ENCODE measurements around the gene LENG9.
"Not testable (repeated sequence)": the region's sequence is repeated elsewhere in the genome, so short reads cannot be mapped to it uniquely, and the experiment has no call there.

LENG9 gene

GRCh38 chr19:54478677-54479266 is 15.2 kb upstream of the LENG9 start:
- no peak for DNase-seq (ENCODE audit: low read depth in 2 of 2)

GRCh38 chr19:54477650-54478049 is 14.1 kb upstream of the LENG9 start:
- no peak for DNase-seq (ENCODE audit: low read depth in 2 of 2)

GRCh38 chr19:54475706-54476105 is 12.1 kb upstream of the LENG9 start:
- no peak for DNase-seq (ENCODE audit: low read depth in 2 of 2)

GRCh38 chr19:54473892-54474372 is 10.4 kb upstream of the LENG9 start:
- no peak for DNase-seq (ENCODE audit: low read depth in 2 of 2)

- DNase-seq (ENCODE audit: low read depth in 2 of 2): no peak
These were observed 9.7 kb upstream of the LENG9 start, which contains the start of gene CDC42EP5 for GRCh38 chr19:54473071-54473891. CDC42EP5 (minus strand) TSS chr19:54473296; CDS start chr19:54465547, 7,749 bp downstream.

GRCh38 chr19:54470991-54471782 is 7.6 kb upstream of the LENG9 start:
- DNase-seq (ENCODE audit: low read depth in 2 of 2): no peak

- no peak for DNase-seq (ENCODE audit: low read depth in 2 of 2)
These were observed 6.8 kb upstream of the LENG9 start for GRCh38 chr19:54470276-54470887.

GRCh38 chr19:54469496-54469934 is 5.9 kb upstream of the LENG9 start:
- DNase-seq (ENCODE audit: low read depth in 2 of 2): no peak

- not testable (repeated sequence) for DNase-seq (ENCODE audit: low read depth in 2 of 2)
These were observed 2.5 kb upstream of the LENG9 start for GRCh38 chr19:54466110-54466480.

GRCh38 chr19:54465426-54466109 is 2.0 kb upstream of the LENG9 start:
- DNase-seq (ENCODE audit: low read depth in 2 of 2): no peak

- DNase-seq (ENCODE audit: low read depth in 2 of 2): peak; percentile 58 to 74
These were observed 1.2 kb upstream of the LENG9 start for GRCh38 chr19:54464630-54465425.

GRCh38 chr19:54464044-54464629 is 559 bp upstream of the LENG9 start:
- DNase-seq (ENCODE audit: low read depth in 2 of 2): peak; percentile 78 to 85

GRCh38 chr19:54462655-54463530 is 685 bp downstream of the LENG9 start:
- DNase-seq (ENCODE audit: low read depth in 2 of 2): peak; percentile 38 to 46

- DNase-seq (ENCODE audit: low read depth in 2 of 2): no peak
These were observed 1.4 kb downstream of the LENG9 start for GRCh38 chr19:54462047-54462654.

GRCh38 chr19:54461613-54462012 is 2.0 kb downstream of the LENG9 start:
- no peak for DNase-seq (ENCODE audit: low read depth in 2 of 2)

GRCh38 chr19:54461210-54461609 is 2.4 kb downstream of the LENG9 start:
- DNase-seq (ENCODE audit: low read depth in 2 of 2): no peak

GRCh38 chr19:54460230-54461005 is 3.2 kb downstream of the LENG9 start:
- DNase-seq (ENCODE audit: low read depth in 2 of 2): no peak

Measured in activated CD4-positive, alpha-beta T cell treated with anti-CD3 and anti-CD28 coated beads for 24 hours (primary cell).